Hematopoietic multipotent progenitor cell treated with erythropoietin and hydrocortisone succinate and interleukin-3 and kit ligand, for 15 days (in vitro differentiated cells): ENCODE data around the gene RPP25.
"Not testable (repeated sequence)": the region's sequence is repeated elsewhere in the genome, so short reads cannot be mapped to it uniquely, and the experiment has no call there.

Experiments used
- DNase-seq: peaks from one replicate; pipeline ENCODE4 v3.0.0-alpha.2; 2015; ENCODE audit warnings: low spot score

The RPP25 gene

GRCh38 chr15:74917676-74918075 is 38.9 kb downstream of the RPP25 start:
- DNase-seq, result no peak

- not testable (repeated sequence) for DNase-seq
Measured at GRCh38 chr15:74913799-74914198, 42.8 kb downstream of the RPP25 start.

- peak; percentile 22 for DNase-seq
Measured at GRCh38 chr15:74913041-74913440, 43.5 kb downstream of the RPP25 start.

- no peak for DNase-seq
Measured at GRCh38 chr15:74908635-74909034, 47.9 kb downstream of the RPP25 start.

GRCh38 chr15:74907163-74907870 is 49.3 kb downstream of the RPP25 start:
- DNase-seq, result peak; percentile 43

- DNase-seq, result peak; percentile 84
Measured at GRCh38 chr15:74906450-74907162, 50.0 kb downstream of the RPP25 start, which contains the start of gene FAM219B. Gene FAM219B (minus strand): TSS chr15:74906851. CDS start chr15:74906800, 51 bp downstream.

GRCh38 chr15:74906067-74906449 is 50.5 kb downstream of the RPP25 start:
- DNase-seq, result peak; percentile 19
